ENCODE measurements around the gene CNTNAP4. TPM values are rescaled to one million over a fixed set of nuclear protein-coding genes. Genes with fewer than 3 reads are reported as not detected.

Gene CNTNAP4
- total and polyA plus RNA-seq, 10 donors, result 0.23 TPM; not detected in 9

GRCh38 chr16:76576526-76576925 is 299.3 kb downstream of the CNTNAP4 start:
- 42 to 56% (median 48%) methylated on average over 5 of the region's 5 CpGs for WGBS, 5 donors
- no peak overlapping the region for H3K4me3 ChIP-seq
- intact Hi-C loops (cut with DNase I; ENCODE audit: low total_unique reads), result no loop called here

GRCh38 chr16:76577003-76577402 is 299.8 kb downstream of the CNTNAP4 start:
- 15 to 28% (median 19%) methylated on average over 4 of the region's 4 CpGs for WGBS, 5 donors
- H3K4me3 ChIP-seq, result no peak overlapping the region
- H3K36me3 ChIP-seq, result no peaks in the 10 kb centered on the region
- intact Hi-C loops (cut with DNase I; ENCODE audit: low total_unique reads), result no loop called here
- no peak for DNase-seq
- no peaks in the 10 kb centered on the region for H3K27me3 ChIP-seq (replicated peaks in 1 of 7)
- H3K27ac ChIP-seq, result no peak overlapping the region
- no peaks in the 10 kb centered on the region for H3K9me3 ChIP-seq
- no peak for TF ChIP-seq POLR2A (IDR thresholded peaks at IDR 0.05)
- no peak for TF ChIP-seq CTCF (IDR thresholded peaks at IDR 0.05 in 8 of 11, conservative IDR thresholded peaks at IDR 0.05 in 3 of 11)
- no peak for TF ChIP-seq POLR2AphosphoS5 (IDR thresholded peaks at IDR 0.05)
- H3K4me1 ChIP-seq, result no peaks in the 10 kb centered on the region

More at GRCh38 chr16:76576526-76576925, 299.3 kb downstream of the CNTNAP4 start:
- DNase-seq, result no peak
- no peak overlapping the region for H3K27ac ChIP-seq
- H3K9me3 ChIP-seq, result no peaks in the 10 kb centered on the region
- no peak for TF ChIP-seq POLR2AphosphoS5 (IDR thresholded peaks at IDR 0.05)
- no peak for TF ChIP-seq CTCF (IDR thresholded peaks at IDR 0.05 in 8 of 11, conservative IDR thresholded peaks at IDR 0.05 in 3 of 11)
- no peak for TF ChIP-seq POLR2A (IDR thresholded peaks at IDR 0.05)
- no peaks in the 10 kb centered on the region for H3K4me1 ChIP-seq
- H3K27me3 ChIP-seq (replicated peaks in 1 of 7), result no peaks in the 10 kb centered on the region
- H3K36me3 ChIP-seq, result no peaks in the 10 kb centered on the region

- 84 to 94% (median 86%) methylated on average over 9 of the region's 9 CpGs for WGBS, 5 donors
- no peaks in the 10 kb centered on the region for H3K4me1 ChIP-seq
- no peak for TF ChIP-seq POLR2A (IDR thresholded peaks at IDR 0.05)
- no peak for TF ChIP-seq POLR2AphosphoS5 (IDR thresholded peaks at IDR 0.05)
- no peak for TF ChIP-seq CTCF (IDR thresholded peaks at IDR 0.05 in 8 of 11, conservative IDR thresholded peaks at IDR 0.05 in 3 of 11)
- intact Hi-C loops (cut with DNase I; ENCODE audit: low total_unique reads), result no loop called here
- no peaks in the 10 kb centered on the region for H3K36me3 ChIP-seq
- H3K27me3 ChIP-seq (replicated peaks in 1 of 7), result no peaks in the 10 kb centered on the region
- DNase-seq, result no peak
- H3K27ac ChIP-seq, result no peak overlapping the region
- H3K9me3 ChIP-seq, result no peaks in the 10 kb centered on the region
- H3K4me3 ChIP-seq, result no peak overlapping the region
Measured at GRCh38 chr16:76579277-76579922, 302.2 kb downstream of the CNTNAP4 start.

GRCh38 chr16:76583466-76583865 is 306.3 kb downstream of the CNTNAP4 start:
- intact Hi-C loops (cut with DNase I; ENCODE audit: low total_unique reads), result no loop called here
- Histone ChIP-seq H3K36me3 (no peaks in the 10 kb centered on the region), H3K4me3 (no peak overlapping the region), H3K27ac (no peak overlapping the region), H3K9me3 (no peaks in the 10 kb centered on the region), H3K27me3 (replicated peaks in 1 of 7) (no peaks in the 10 kb centered on the region), H3K4me1 (no peaks in the 10 kb centered on the region)
- 33 to 45% (median 38%) methylated on average over 6 of the region's 6 CpGs for WGBS, 5 donors
- no peak for DNase-seq
- no peak for TF ChIP-seq POLR2AphosphoS5 (IDR thresholded peaks at IDR 0.05)
- TF ChIP-seq CTCF (IDR thresholded peaks at IDR 0.05 in 8 of 11, conservative IDR thresholded peaks at IDR 0.05 in 3 of 11), result no peak
- TF ChIP-seq POLR2A (IDR thresholded peaks at IDR 0.05), result no peak

Data from spleen (tissue), 11 donors.